HG03457 (cell line): ENCODE data around the gene MTF2.
"Not testable (repeated sequence)": the region's sequence is repeated elsewhere in the genome, so short reads cannot be mapped to it uniquely, and the experiment has no call there.

ENCODE experiments used
- ATAC-seq: cut with Tn5 transposase; IDR thresholded peaks from one replicate; pipeline ENCODE4 v1.9.1; 2021; ENCODE audit warnings: moderate number of reproducible peaks; ENCODE audit not compliant: unreplicated experiment

MTF2 gene

GRCh38 chr1:93078986-93079654, at the start of gene MTF2:
Gene MTF2 (plus strand): TSS chr1:93079283. CDS start chr1:93079527, 244 bp downstream.
- ATAC-seq = peak; percentile 58

- no peak for ATAC-seq
Observed at GRCh38 chr1:93029317-93029716, 49.8 kb upstream of the MTF2 start.

DNA sequence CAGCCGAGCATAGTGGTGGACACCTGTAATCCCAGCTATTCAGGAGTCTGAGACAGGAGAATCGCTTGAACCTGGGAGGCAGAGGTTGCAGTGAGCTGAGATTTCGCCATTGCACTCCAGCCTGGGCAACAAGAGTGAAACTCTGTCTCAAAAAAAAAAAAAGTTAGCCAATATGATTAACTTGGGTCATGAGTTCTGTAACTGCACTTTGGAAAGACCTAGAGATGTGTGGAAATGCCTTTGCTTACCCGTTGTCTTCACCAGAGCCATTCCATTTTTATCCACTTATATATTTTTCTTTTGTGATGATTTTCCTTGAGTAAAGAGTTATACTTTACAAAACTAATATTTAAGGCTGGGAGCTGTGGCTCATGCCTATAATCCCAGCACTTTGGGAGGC, 48.9 kb upstream of the MTF2 start:
- ATAC-seq = not testable (repeated sequence)

- ATAC-seq = no peak
Observed at GRCh38 chr1:93031711-93032110, 47.4 kb upstream of the MTF2 start.

- ATAC-seq = no peak
Observed at GRCh38 chr1:93033029-93033428, 46.1 kb upstream of the MTF2 start.

- ATAC-seq = peak; percentile 88
Observed at GRCh38 chr1:93033785-93034184, 45.3 kb upstream of the MTF2 start.

DNA sequence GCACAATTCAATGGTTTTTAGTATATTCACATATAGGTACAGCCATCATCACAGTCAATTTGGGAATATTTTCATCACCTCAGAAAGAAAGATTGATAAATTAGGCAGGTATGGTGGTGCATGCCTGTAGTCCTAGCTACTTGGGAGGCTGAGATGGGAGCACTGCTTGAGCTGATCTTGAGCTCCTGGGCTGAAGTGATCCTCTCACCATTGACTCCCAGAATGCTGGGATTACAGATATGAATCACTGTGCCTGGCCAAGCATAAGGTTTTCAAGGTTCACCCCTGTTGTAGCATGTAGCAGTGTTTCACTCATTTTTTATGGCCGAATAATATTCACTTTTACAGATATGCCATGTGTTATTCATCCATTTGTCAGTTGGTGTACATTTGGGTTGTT, 44.7 kb upstream of the MTF2 start:
- ATAC-seq = no peak

GRCh38 chr1:93036672-93037071, 42.4 kb upstream of the MTF2 start:
- no peak for ATAC-seq

DNA sequence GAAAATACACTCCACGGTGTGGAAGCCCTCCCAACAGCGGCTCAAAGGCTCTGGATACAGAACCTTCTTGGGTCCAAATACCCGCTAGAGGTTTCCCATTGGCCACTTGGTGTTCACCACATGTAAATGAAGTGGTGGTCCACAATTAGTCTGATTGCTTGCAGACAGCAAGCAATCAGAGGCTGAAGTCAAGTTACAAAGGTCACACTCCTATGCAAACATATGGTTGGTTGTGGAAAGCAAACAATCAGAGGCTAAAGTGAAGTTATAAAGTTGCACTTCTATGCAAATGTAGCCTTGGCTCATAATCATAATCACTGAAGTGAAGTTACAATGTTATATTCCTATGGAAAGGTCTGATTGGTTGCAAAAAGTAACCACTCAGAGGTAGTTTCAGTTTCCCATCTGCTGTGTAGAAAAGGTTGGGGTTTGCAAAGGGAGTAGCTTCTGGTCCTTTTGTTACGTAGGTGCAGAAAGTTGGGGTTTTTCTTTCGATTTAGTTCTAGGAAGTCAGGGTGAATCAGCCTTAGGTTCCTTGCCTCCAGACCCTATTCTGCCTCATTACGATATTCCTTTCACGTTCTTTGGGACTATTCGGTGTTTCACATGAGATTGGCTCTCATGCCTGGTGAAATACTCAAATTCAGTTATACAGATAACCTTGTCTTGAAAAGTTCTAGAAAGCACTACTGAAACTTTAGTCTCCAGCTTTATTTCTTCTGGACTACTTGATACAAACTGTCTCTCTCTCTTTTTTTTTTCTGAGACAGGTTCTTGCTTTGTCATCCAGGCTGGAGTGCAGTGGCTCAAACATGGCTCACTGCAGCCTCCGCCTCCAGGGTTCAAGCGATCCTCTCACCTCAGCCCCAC, 36.7 kb upstream of the MTF2 start:
- peak; percentile 92 for ATAC-seq

DNA sequence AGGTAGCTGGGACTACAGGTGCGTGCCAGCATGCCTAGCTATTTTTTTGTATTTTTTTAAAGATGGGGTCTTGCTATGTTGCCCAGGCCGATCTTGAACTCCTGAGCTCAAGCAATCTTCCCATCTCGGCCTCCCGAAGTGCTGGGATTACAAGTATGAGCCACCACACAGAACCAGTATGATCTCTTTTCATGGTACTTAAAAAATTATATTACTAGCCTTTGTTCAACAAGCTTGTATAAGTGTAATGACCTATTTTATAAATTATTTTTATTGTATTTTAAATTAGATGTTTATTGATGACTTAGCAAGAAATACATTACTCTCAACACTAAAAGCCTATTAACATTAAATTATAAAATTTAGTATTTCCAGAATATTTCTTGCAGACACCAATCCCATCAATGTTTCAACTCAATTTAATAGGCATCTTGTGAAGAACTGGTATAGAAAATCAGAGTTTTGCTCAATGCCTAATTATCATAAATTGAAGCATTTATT, 36.0 kb upstream of the MTF2 start:
- no peak for ATAC-seq

DNA sequence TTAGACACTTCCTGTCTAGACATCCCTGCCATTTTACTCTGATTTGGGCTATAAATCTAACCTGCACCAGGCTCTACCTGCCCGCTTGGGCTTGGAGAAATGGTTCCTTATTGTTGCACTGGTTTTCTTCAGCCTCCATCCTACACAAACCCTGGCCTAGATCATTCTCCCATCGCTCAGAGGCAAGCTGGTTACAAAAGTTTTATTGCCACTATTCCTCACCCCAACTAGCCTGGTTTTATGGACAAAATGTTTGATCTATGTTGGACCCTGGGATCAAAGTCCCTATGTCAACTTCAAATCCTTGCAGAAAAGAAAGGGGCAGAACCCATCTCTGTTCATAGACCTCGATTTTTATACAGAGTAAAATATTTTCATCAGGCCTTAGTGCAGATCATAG, 31.5 kb upstream of the MTF2 start:
- no peak for ATAC-seq

DNA sequence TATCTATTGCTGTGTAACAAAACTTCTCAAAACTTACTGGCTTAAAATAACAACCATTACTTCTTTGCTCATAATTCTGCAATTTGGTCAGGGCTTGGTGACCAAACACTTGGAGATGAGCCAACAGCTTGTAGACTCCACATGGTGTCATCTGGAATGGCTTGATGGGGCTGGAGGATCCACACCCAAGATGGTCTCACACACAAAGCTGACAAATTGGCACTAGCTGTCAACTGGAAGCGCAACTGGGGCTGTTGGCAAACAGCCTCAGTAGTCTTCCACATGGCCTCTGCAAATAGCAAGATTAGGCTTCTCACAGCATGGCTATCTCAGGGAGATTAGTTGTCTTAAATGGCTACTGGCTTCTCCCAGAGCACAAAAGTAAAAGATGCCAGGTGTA, 27.1 kb upstream of the MTF2 start:
- no peak for ATAC-seq

GRCh38 chr1:93056214-93056613, 22.9 kb upstream of the MTF2 start:
- no peak for ATAC-seq

DNA sequence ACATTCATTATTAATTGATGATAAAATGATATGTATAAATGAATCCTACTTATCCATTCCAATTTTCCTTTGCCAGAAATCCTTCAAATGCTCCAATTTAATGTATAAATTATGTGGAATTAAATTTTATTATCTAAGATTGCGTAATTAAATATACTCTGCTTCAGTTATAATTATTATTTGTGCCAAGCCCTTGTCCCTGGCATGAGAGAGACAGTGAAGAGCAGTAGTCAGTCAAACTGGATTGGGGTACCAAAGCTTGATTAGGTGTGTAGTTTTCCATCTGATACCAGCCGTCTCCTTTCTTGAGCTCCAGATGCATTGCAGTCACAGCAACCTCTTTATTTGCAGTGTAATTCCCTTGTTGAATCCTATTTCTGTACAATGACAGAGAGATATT, 22.4 kb upstream of the MTF2 start:
- no peak for ATAC-seq

DNA sequence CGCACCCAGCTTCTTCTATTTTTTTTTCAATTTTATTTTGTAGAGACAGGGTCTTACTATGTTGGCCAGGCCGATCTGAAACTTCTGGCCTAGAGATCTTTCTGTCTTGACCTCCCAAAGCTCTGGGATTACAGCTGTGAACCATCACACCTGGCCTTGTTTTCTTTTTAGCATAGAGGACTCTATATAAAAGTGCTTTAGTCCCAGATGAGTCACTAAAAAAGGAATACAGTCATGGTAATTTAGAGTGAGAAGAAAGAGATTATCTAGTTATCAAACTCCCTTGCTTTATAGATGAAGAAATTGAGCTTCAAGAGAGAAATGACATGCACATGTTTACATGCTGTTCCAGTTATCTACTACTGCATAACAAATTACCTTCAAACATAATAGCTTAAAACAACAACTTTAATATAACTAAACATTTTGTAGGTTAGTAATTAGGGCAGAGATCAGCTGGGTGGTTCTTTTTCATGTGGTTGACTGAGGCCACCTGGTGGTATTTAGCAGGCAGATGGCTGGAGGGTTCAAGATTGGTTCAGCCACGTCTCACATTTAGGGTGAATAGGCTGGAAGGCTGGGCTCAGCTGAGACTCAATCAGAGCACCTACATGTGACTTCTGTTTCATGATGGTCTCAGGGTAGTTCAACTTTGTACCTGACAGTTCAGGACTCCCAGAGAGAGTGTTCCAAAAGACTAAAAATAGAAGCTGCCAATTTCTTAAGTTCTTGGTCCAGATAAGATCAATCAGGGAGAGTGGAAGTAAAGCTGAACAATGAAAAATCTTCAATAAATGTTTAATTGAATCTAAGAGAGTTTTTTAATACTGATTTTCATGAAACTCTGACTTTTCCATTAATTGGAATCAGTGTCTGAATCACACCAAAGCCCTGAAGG, 16.9 kb upstream of the MTF2 start:
- no peak for ATAC-seq

DNA sequence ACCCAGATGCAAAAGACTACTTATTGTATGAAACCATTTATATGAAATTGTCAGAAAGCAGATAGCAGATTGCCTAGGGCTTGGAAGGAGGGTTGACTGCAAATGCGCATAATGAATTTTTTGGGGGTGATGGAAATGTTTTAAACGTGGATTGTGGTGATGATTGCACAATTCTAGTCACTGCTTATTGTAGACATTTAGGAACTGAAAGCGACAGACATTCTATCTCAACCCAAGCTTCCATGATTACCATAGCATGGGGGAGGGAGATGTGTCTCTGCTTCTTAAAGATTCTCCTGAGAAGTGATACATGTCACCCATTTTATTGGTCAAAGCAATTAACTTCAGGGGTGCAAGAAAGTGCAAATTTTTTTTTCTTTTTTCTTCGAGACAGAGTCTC, 2.8 kb upstream of the MTF2 start:
- no peak for ATAC-seq

GRCh38 chr1:93078203-93078602, 880 bp upstream of the MTF2 start:
- ATAC-seq = no peak

- ATAC-seq = no peak
Observed at GRCh38 chr1:93078638-93078985, 471 bp upstream of the MTF2 start.

- ATAC-seq = no peak
Observed at GRCh38 chr1:93079685-93080141, 630 bp downstream of the MTF2 start.

- peak; percentile 58 for ATAC-seq
Observed at GRCh38 chr1:93080179-93080823, 1.2 kb downstream of the MTF2 start.

DNA sequence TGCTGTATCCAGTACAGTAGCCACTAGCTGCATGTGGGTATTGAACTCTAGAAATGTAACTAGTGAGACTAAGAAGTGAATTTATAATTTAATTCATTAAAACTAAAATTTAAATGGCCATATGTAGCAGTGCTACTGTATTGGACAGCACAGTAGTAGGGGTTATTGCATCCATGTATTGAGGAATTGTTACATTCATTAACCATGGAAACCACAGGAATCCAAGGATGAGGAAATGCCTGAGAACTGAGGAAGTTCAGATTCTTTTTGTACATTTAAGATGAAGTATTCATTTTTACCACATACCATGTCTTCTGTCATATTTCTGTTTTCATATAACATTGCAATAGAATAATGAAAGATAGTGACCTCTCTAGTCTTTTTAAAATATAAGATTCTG, 2.6 kb downstream of the MTF2 start:
- no peak for ATAC-seq
